OCI-LY3 (cell line): ENCODE results near the gene MCEMP1.

Source experiments
- H2AFZ ChIP-seq: fragments of 200-600, 300-600 bp; shearing (Covaris generic); 2 replicates; pipeline ENCODE4 v1.6.0; 2014; ENCODE audit warnings: antibody characterized with exemption, low read depth, low read length
- H3K27ac ChIP-seq: fragments of 200-600, 300-600 bp; sonication (generic); 2 replicates; pipeline ENCODE4 v1.5.1; 2014; ENCODE audit warnings: mild to moderate bottlenecking, low read length, moderate library complexity, mixed read lengths
- H3K27me3 ChIP-seq: fragments of 200-600, 300-600 bp; sonication (generic); 2 replicates; pipeline ENCODE4 v1.6.1; 2014; ENCODE audit warnings: low read depth, low read length, mixed read lengths
- H3K36me3 ChIP-seq: fragments of 200-600, 300-600 bp; sonication (generic); replicated peaks from 2 replicates; pipeline ENCODE3; 2014; ENCODE audit warnings: low read depth, low read length, mixed read lengths
- H3K4me1 ChIP-seq: fragments of 300-600, 200-600 bp; sonication (generic); 2 replicates; pipeline ENCODE4 v1.6.1; 2014; ENCODE audit warnings: low read length, mixed read lengths
- H3K4me2 ChIP-seq: fragments of 200-600, 300-600 bp; sonication (generic); 2 replicates; pipeline ENCODE4 v1.6.1; 2014; ENCODE audit warnings: low read length, mixed read lengths
- H3K4me3 ChIP-seq: fragments of 300-600, 200-600 bp; sonication (generic); 2 replicates; pipeline ENCODE4 v1.5.1; 2014; ENCODE audit warnings: antibody characterized with exemption, mild to moderate bottlenecking, low read length, moderate library complexity
- H3K79me2 ChIP-seq: fragments of 300-600, 200-600 bp; shearing (Covaris generic); 2 replicates; pipeline ENCODE4 v1.6.1; 2014; ENCODE audit warnings: mild to moderate bottlenecking, low read length, mixed read lengths
- H3K9ac ChIP-seq: fragments of 300-600, 200-600 bp; shearing (Covaris generic); 2 replicates; pipeline ENCODE4 v1.6.0; 2014; ENCODE audit warnings: mild to moderate bottlenecking, low read length, moderate library complexity
- H3K9me3 ChIP-seq: fragments of 200-600, 300-600 bp; shearing (Covaris generic); 2 replicates; pipeline ENCODE4 v1.6.1; 2014; ENCODE audit warnings: low read length, mixed read lengths; ENCODE audit not compliant: insufficient read depth
- H4K20me1 ChIP-seq: fragments of 200-600, 300-600 bp; sonication (generic); 2 replicates; pipeline ENCODE4 v1.6.1; 2016; ENCODE audit warnings: low read length, mixed read lengths; ENCODE audit not compliant: insufficient read depth
- EZH2phosphoT487 ChIP-seq: fragments of 200-600 bp; shearing (Covaris generic); IDR thresholded peaks from 2 replicates; pipeline ENCODE4 v1.6.1; 2018; ENCODE audit warnings: antibody characterized with exemption, mixed run types, low read depth
- TF ChIP-seq, protein P1 (sequence below): fragments of 200-600, 300-600 bp; sonication (generic); IDR thresholded peaks from 2 replicates; pipeline ENCODE4 v1.5.1; 2014; ENCODE audit warnings: antibody characterized with exemption, low read length, low read depth

MCEMP1 gene

DNA sequence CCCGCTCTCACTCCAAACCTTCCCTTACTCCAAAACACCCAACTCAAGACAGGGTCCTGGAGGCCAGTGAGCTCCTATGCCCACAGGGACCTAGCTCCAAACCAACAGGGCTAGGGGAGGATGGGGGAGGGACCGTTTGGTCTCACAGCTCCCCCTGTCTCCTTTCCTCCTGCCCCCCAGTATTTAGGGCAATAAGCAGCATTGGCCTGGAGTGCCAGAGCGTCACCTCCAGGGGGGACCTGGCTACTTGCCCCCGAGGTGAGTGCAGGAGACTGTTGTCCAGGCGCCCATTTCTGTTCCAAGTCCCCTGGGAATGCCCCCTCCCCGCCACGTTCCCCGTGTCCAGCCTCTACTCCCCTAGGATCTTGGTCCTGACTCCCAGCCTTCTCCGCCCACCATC is 7.2 kb upstream of the MCEMP1 start:
- Histone ChIP-seq H3K4me2 (no peak overlapping the region), H3K79me2 (no peaks in the 10 kb centered on the region), H3K27me3 (peaks cover 22% of the 10 kb centered on the region), H3K4me1 (no peaks in the 10 kb centered on the region), H3K9ac (no peak overlapping the region), H2AFZ (no peak overlapping the region), H4K20me1 (no peaks in the 10 kb centered on the region), H3K9me3 (no peaks in the 10 kb centered on the region), H3K36me3 (no peaks in the 10 kb centered on the region), H3K4me3 (no peak overlapping the region), H3K27ac (no peak overlapping the region)
- TF ChIP-seq, protein P1, sequence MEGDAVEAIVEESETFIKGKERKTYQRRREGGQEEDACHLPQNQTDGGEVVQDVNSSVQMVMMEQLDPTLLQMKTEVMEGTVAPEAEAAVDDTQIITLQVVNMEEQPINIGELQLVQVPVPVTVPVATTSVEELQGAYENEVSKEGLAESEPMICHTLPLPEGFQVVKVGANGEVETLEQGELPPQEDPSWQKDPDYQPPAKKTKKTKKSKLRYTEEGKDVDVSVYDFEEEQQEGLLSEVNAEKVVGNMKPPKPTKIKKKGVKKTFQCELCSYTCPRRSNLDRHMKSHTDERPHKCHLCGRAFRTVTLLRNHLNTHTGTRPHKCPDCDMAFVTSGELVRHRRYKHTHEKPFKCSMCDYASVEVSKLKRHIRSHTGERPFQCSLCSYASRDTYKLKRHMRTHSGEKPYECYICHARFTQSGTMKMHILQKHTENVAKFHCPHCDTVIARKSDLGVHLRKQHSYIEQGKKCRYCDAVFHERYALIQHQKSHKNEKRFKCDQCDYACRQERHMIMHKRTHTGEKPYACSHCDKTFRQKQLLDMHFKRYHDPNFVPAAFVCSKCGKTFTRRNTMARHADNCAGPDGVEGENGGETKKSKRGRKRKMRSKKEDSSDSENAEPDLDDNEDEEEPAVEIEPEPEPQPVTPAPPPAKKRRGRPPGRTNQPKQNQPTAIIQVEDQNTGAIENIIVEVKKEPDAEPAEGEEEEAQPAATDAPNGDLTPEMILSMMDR, result no peak
- TF ChIP-seq EZH2phosphoT487, result no peak

DNA sequence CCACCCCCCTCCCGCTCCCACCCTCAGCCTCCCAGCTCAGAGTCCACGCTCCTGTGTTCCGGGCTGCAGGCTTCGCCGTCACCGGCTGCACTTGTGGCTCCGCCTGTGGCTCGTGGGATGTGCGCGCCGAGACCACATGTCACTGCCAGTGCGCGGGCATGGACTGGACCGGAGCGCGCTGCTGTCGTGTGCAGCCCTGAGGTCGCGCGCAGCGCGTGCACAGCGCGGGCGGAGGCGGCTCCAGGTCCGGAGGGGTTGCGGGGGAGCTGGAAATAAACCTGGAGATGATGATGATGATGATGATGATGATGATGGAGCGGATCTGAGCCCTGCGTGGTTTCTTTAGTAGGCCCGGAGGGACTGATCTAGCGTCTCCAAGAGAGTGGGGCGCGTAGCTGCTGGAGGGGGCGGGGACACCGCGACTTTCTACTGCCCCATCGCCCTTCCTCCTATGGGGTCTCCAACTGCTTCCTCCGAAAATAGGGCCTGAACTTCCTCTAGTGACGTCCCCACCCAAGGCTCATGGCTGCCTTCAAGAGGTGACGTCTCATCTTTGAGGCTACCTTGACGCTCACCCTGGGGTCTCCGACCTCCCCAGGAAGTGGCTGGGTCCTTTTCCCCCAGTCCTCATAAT is 6.6 kb upstream of the MCEMP1 start:
- Histone ChIP-seq H3K36me3 (no peaks in the 10 kb centered on the region), H3K9me3 (no peaks in the 10 kb centered on the region), H3K27me3 (peaks cover 22% of the 10 kb centered on the region), H3K9ac (no peak overlapping the region), H2AFZ (no peak overlapping the region), H3K4me2 (no peak overlapping the region), H3K4me3 (no peak overlapping the region), H4K20me1 (no peaks in the 10 kb centered on the region), H3K27ac (no peak overlapping the region), H3K79me2 (no peaks in the 10 kb centered on the region), H3K4me1 (no peaks in the 10 kb centered on the region)
- no peak for TF ChIP-seq EZH2phosphoT487
- TF ChIP-seq, protein P1, result no peak

DNA sequence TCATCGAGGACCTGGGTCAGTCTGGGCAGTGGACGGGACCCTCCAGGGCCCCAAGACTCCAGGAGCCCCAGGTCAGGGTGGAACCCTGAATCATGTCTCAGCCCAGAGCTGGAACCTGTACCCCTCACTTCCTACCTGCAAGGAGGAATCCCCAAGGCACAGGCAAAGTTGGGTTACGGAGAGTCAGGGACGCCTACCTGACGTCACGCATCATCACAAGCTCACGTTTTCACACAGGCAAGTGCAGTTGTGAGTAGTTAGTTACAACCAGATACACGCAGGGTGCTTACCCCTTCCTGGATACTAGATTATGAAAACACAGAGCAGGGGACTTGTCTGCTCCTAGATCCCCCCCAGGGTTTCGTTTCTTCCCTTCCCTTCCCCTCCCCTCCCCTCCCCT is 6.1 kb upstream of the MCEMP1 start:
- Histone ChIP-seq H3K4me3 (no peak overlapping the region), H4K20me1 (no peaks in the 10 kb centered on the region), H2AFZ (no peak overlapping the region), H3K9me3 (no peaks in the 10 kb centered on the region), H3K4me1 (no peaks in the 10 kb centered on the region), H3K79me2 (no peaks in the 10 kb centered on the region), H3K9ac (no peak overlapping the region), H3K4me2 (no peak overlapping the region), H3K27ac (no peak overlapping the region), H3K36me3 (no peaks in the 10 kb centered on the region), H3K27me3 (peaks cover 26% of the 10 kb centered on the region)
- TF ChIP-seq, protein P1, result no peak
- TF ChIP-seq EZH2phosphoT487, result no peak

DNA sequence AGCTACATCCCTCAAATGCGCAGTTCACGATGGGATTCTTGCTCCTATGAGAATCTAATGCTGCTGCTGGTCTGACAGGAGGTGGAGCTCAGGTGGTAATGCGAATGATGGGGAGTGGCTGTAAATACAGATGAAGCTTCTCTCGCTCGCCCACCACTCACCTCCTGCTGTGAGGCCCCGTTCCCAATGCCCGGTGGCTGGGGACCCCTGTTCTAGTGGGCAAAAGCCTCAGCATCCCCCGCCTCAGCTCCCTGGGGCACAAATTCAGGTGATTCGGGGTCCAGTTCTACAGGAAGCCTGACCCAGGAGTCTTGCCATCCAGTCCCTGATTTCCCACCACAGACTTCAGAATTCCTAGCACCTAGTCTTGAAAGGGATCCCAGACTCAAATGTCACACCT is 4.4 kb upstream of the MCEMP1 start:
- H3K79me2 ChIP-seq, result no peaks in the 10 kb centered on the region
- H3K27me3 ChIP-seq, result peaks cover 43% of the 10 kb centered on the region
- H3K36me3 ChIP-seq, result no peaks in the 10 kb centered on the region
- H2AFZ ChIP-seq, result no peak overlapping the region
- H3K27ac ChIP-seq, result no peak overlapping the region
- no peaks in the 10 kb centered on the region for H3K4me1 ChIP-seq
- H3K9me3 ChIP-seq, result no peaks in the 10 kb centered on the region
- H3K4me3 ChIP-seq, result no peak overlapping the region
- H3K4me2 ChIP-seq, result no peak overlapping the region
- H3K9ac ChIP-seq, result no peak overlapping the region
- TF ChIP-seq, protein P1, result no peak
- no peak for TF ChIP-seq EZH2phosphoT487
- H4K20me1 ChIP-seq, result no peaks in the 10 kb centered on the region
